Peyer's patch (tissue), 4 donors: ENCODE measurements around the gene TMEM164. TPM values are rescaled to one million over a fixed set of nuclear protein-coding genes. Genes with fewer than 3 reads are reported as not detected.

Experiments used
- DNase-seq, 3 donors: peaks; one replicate each; pipeline ENCODE4 v3.0.0-alpha.2; 2017 to 2019
- H3K27ac ChIP-seq, 4 donors: fragments of 200-600 bp; sonication (generic); one replicate each; pipeline ENCODE4 v1.5.1; 2016 to 2019
- H3K27me3 ChIP-seq, 2 donors: fragments of 200-600 bp; sonication (generic); one replicate each; pipeline ENCODE4 v1.5.1; 2019
- H3K36me3 ChIP-seq, 3 donors: fragments of 200-600 bp; sonication (generic); one replicate each; pipeline ENCODE4 v1.5.1; 2016 to 2019
- H3K4me1 ChIP-seq, 4 donors: fragments of 200-600 bp; sonication (generic); one replicate each; pipeline ENCODE4 v1.5.1; 2016 to 2019
- H3K4me3 ChIP-seq, 4 donors: fragments of 200-600 bp; sonication (generic); 1 replicate in 3 of 4; 2 replicates in 1 of 4; pipeline ENCODE4 v1.5.1; 2016 to 2019; ENCODE audit warnings: mild to moderate bottlenecking in 1 of 4
- H3K9me3 ChIP-seq, 4 donors: fragments of 200-600 bp; sonication (generic); one replicate each; pipeline ENCODE4 v1.5.1; 2016 to 2019; ENCODE audit warnings: mild to moderate bottlenecking in 1 of 4
- CTCF ChIP-seq, 6 experiments: fragments of 450-650 bp in 4 of 6; fragments of 200-600 bp in 2 of 6; sonication (generic) in 1 of 6; IDR thresholded peaks; one replicate each; pipeline ENCODE4 v1.5.1; 2017 to 2019; ENCODE audit warnings: antibody characterized with exemption in 6 of 6, mild to moderate bottlenecking in 3 of 6, moderate library complexity in 1 of 6
- POLR2A ChIP-seq, 2 donors: fragments of 450-650 bp; IDR thresholded peaks; one replicate each; pipeline ENCODE4 v1.5.1; 2017; ENCODE audit warnings: antibody characterized with exemption in 2 of 2, mild to moderate bottlenecking in 2 of 2, moderate library complexity in 2 of 2
- total RNA-seq, 4 donors: library from RNA; depleted of rRNA; stranded (reverse); fragments of >200 nt; gene quantifications; one replicate each; pipeline ENCODE4 v1.1.0, GENCODE V29; 2016

The TMEM164 gene
- total RNA-seq, 4 donors from 2014 or later, result 25.6 to 79.7 (median 73.8) TPM

- no peaks in the 10 kb centered on the region for H3K4me1 ChIP-seq
- no peaks in the 10 kb centered on the region for H3K9me3 ChIP-seq
- TF ChIP-seq CTCF (IDR thresholded peaks at IDR 0.05) (no peak), POLR2A (IDR thresholded peaks at IDR 0.05) (no peak)
- no peak overlapping the region for H3K27ac ChIP-seq
- H3K4me3 ChIP-seq, result no peak overlapping the region
- no peaks in the 10 kb centered on the region for H3K27me3 ChIP-seq
- no peaks in the 10 kb centered on the region for H3K36me3 ChIP-seq
- DNase-seq, result no peak
Observed at GRCh38 chrX:110139172-110139571, 136.3 kb downstream of the TMEM164 start.

GRCh38 chrX:110142096-110142495 is 139.2 kb downstream of the TMEM164 start:
- no peaks in the 10 kb centered on the region for H3K27me3 ChIP-seq
- TF ChIP-seq POLR2A (IDR thresholded peaks at IDR 0.05), result no peak
- TF ChIP-seq CTCF (IDR thresholded peaks at IDR 0.05), result no peak
- no peaks in the 10 kb centered on the region for H3K36me3 ChIP-seq

GRCh38 chrX:110143454-110144210 is 140.7 kb downstream of the TMEM164 start:
- Histone ChIP-seq H3K36me3 (no peaks in the 10 kb centered on the region), H3K4me3 (no peak overlapping the region), H3K27me3 (no peaks in the 10 kb centered on the region), H3K4me1 (no peaks in the 10 kb centered on the region), H3K9me3 (no peaks in the 10 kb centered on the region), H3K27ac (no peak overlapping the region)
- DNase-seq, result no peak
- TF ChIP-seq POLR2A (IDR thresholded peaks at IDR 0.05) (no peak), CTCF (IDR thresholded peaks at IDR 0.05) (no peak)

More at GRCh38 chrX:110142096-110142495, 139.2 kb downstream of the TMEM164 start:
- no peak for DNase-seq
- no peaks in the 10 kb centered on the region for H3K4me1 ChIP-seq
- no peak overlapping the region for H3K27ac ChIP-seq
- no peak overlapping the region for H3K4me3 ChIP-seq
- no peaks in the 10 kb centered on the region for H3K9me3 ChIP-seq

GRCh38 chrX:110145311-110145710 is 142.4 kb downstream of the TMEM164 start:
- TF ChIP-seq POLR2A (IDR thresholded peaks at IDR 0.05) (no peak), CTCF (IDR thresholded peaks at IDR 0.05) (no peak)
- Histone ChIP-seq H3K36me3 (no peaks in the 10 kb centered on the region), H3K9me3 (no peaks in the 10 kb centered on the region), H3K4me1 (no peaks in the 10 kb centered on the region), H3K27me3 (no peaks in the 10 kb centered on the region), H3K27ac (no peak overlapping the region), H3K4me3 (no peak overlapping the region)
- DNase-seq, result no peak

GRCh38 chrX:110145854-110146253 is 142.9 kb downstream of the TMEM164 start:
- H3K9me3 ChIP-seq, result no peaks in the 10 kb centered on the region
- DNase-seq, result peak in 1 of 3 donors; percentile 53
- TF ChIP-seq CTCF (IDR thresholded peaks at IDR 0.05) (peak; percentile 9 to 56 (median 40)), POLR2A (IDR thresholded peaks at IDR 0.05) (no peak)

More at GRCh38 chrX:110145854-110146253, 142.9 kb downstream of the TMEM164 start:
- Histone ChIP-seq H3K27me3 (no peaks in the 10 kb centered on the region), H3K27ac (peak overlapping the region in 1 of 4 donors; percentile 12), H3K36me3 (no peaks in the 10 kb centered on the region), H3K4me1 (no peaks in the 10 kb centered on the region), H3K4me3 (no peak overlapping the region)
